ENCODE data around the gene DIRAS3. TPM values are rescaled to one million over a fixed set of nuclear protein-coding genes. Genes with fewer than 3 reads are reported as not detected.

The DIRAS3 gene
- polyA plus RNA-seq, 1 of the 3 experiments (the other 2 are of a cell fraction), result 16.6 TPM

DNA sequence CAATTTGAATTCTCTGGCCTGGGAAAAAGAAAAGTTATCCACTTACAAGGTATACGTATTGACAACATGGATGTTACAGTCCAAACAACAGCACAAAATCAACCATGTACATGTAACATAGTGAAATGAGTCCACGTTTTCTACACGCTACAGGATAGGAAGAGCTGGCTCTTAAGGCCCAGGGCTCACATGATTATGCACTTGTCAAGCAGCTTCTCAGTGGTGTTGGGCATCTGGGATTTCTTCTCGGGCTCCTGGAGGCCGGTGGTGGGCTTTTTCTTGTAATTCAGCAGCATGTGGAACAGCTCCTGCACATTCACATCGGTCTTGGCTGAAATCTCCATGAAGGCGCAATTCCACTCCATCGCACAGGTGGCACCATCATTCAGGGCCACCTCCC lies 4.0 kb downstream of the DIRAS3 start (continued):
- TF ChIP-seq PBX3 (IDR thresholded peaks at IDR 0.05) (no peak), NRF1 (IDR thresholded peaks at IDR 0.05; ENCODE audit: low read depth, low read length) (no peak), FOSL2 (IDR thresholded peaks at IDR 0.05; ENCODE audit: borderline replicate concordance, low read depth) (no peak), MAX (IDR thresholded peaks at IDR 0.05; ENCODE audit: low read depth) (no peak)

DNA sequence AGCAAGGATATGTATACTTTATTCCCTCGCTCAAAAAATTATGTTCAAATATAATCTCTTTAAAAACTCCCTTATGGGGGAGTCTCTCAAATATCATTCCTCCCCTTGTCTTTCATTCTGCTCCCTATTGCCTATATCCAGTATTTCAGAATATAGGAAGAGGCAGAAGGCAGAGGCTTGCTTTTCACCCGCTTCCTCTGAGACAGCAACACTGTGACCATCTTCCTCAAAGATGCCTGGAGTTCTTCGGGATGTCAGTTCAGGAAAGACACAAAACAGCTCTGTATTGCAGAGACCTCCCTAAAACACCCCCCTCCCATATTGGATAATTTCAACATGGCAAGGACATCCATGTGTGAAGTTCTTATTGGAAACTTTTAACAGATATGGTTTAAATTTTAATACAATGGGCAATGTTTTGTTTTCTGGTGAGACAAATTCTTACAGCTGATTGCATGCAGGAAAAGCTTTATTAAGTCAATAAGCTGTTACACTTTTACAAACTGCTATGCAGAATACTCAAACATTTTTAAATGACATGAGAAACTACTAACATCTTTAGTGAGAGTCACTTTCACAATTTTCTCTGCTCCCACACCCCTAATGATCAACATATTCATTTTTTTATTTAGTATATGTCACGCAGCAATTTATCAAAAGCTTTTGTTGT lies 4.8 kb downstream of the DIRAS3 start:
- H3K9me2 ChIP-seq, result no peaks in the 10 kb centered on the region
- H3K4me3 ChIP-seq (ENCODE audit: low read depth in 2 of 2, low read length in 1 of 2), result no peak overlapping the region
- H3K27me3 ChIP-seq (ENCODE audit: insufficient read depth), result no peaks in the 10 kb centered on the region
- no peak overlapping the region for H3K9ac ChIP-seq
- H3K36me3 ChIP-seq (replicated peaks in 1 of 2; ENCODE audit: control insufficient read depth in 1 of 2, insufficient read depth in 2 of 2, low read length in 1 of 2), result no peaks in the 10 kb centered on the region
- H3K9me3 ChIP-seq, result no peaks in the 10 kb centered on the region
- WGBS (ENCODE audit: low lambda C conversion rate), result 93% methylated on average over 4 of the region's 4 CpGs
- no peaks in the 10 kb centered on the region; a peak in 1 of 4 replicates for H3K4me1 ChIP-seq (ENCODE audit: control insufficient read depth in 1 of 2, insufficient read depth in 2 of 2, low read depth in 1 of 2, low read length in 1 of 2)
- POLR2A ChIA-PET, result no interaction called here
- H3F3A ChIP-seq (replicated peaks; ENCODE audit: insufficient read depth), result peaks cover 3% of the 10 kb centered on the region
- DNase-seq, result no peak
- no peak overlapping the region for H3K27ac ChIP-seq (ENCODE audit: low read depth in 2 of 2, low read length in 1 of 2)
- no peak overlapping the region for H2AFZ ChIP-seq (ENCODE audit: low read depth)
- CTCF ChIA-PET, result interaction anchor here (1.2 to 2.6 kb wide), 2 partner anchors 192 to 196 kb away, joined by 3 to 6 read pairs; no protein-coding TSS in a partner anchor
- no peak overlapping the region for H3K4me2 ChIP-seq
- H3K79me2 ChIP-seq (ENCODE audit: insufficient read depth), result no peaks in the 10 kb centered on the region
- no peaks in the 10 kb centered on the region for H4K20me1 ChIP-seq (ENCODE audit: insufficient read depth)
- TF ChIP-seq ZBTB33 (IDR thresholded peaks at IDR 0.05; ENCODE audit: borderline replicate concordance, low read depth), result no peak
- TF ChIP-seq, protein P1, sequence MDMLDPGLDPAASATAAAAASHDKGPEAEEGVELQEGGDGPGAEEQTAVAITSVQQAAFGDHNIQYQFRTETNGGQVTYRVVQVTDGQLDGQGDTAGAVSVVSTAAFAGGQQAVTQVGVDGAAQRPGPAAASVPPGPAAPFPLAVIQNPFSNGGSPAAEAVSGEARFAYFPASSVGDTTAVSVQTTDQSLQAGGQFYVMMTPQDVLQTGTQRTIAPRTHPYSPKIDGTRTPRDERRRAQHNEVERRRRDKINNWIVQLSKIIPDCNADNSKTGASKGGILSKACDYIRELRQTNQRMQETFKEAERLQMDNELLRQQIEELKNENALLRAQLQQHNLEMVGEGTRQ (IDR thresholded peaks at IDR 0.05; ENCODE audit: borderline replicate concordance, low read depth, low read length), result no peak
- TF ChIP-seq JUND (IDR thresholded peaks at IDR 0.05), result no peak
- TF ChIP-seq FOXM1 (IDR thresholded peaks at IDR 0.05; ENCODE audit: low read depth), result no peak
- no peak for TF ChIP-seq MAX (IDR thresholded peaks at IDR 0.05; ENCODE audit: low read depth)
- no peak for TF ChIP-seq GABPA (IDR thresholded peaks at IDR 0.05; ENCODE audit: low read depth)
- TF ChIP-seq TAF1 (IDR thresholded peaks at IDR 0.05; ENCODE audit: borderline replicate concordance, low read depth, low read length), result no peak
- no peak for TF ChIP-seq PBX3 (IDR thresholded peaks at IDR 0.05)
- TF ChIP-seq, protein P2, sequence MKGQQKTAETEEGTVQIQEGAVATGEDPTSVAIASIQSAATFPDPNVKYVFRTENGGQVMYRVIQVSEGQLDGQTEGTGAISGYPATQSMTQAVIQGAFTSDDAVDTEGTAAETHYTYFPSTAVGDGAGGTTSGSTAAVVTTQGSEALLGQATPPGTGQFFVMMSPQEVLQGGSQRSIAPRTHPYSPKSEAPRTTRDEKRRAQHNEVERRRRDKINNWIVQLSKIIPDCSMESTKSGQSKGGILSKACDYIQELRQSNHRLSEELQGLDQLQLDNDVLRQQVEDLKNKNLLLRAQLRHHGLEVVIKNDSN (IDR thresholded peaks at IDR 0.05; ENCODE audit: borderline replicate concordance, low read depth), result no peak
- TF ChIP-seq REST (IDR thresholded peaks at IDR 0.05; ENCODE audit: low read depth, low read length), result no peak
- no peak for TF ChIP-seq RFX5 (IDR thresholded peaks at IDR 0.05; ENCODE audit: low read length)
- TF ChIP-seq POLR2AphosphoS5 (IDR thresholded peaks at IDR 0.05; ENCODE audit: low read depth, low read length), result no peak
- TF ChIP-seq FOXJ3 (CRISPR knock-in tag; IDR thresholded peaks at IDR 0.05), result no peak
- TF ChIP-seq, protein P3, sequence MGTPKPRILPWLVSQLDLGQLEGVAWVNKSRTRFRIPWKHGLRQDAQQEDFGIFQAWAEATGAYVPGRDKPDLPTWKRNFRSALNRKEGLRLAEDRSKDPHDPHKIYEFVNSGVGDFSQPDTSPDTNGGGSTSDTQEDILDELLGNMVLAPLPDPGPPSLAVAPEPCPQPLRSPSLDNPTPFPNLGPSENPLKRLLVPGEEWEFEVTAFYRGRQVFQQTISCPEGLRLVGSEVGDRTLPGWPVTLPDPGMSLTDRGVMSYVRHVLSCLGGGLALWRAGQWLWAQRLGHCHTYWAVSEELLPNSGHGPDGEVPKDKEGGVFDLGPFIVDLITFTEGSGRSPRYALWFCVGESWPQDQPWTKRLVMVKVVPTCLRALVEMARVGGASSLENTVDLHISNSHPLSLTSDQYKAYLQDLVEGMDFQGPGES (IDR thresholded peaks at IDR 0.05; ENCODE audit: low read depth, low read length), result no peak
- no peak for TF ChIP-seq ELF1 (IDR thresholded peaks at IDR 0.05)
- no peak for TF ChIP-seq SMC3 (IDR thresholded peaks at IDR 0.05; ENCODE audit: low read depth, low read length)
